Measurements from ENCODE around the gene ADAM10. TPM values are rescaled to one million over a fixed set of nuclear protein-coding genes. Genes with fewer than 3 reads are reported as not detected.

Gene ADAM10
- total RNA-seq, 4 donors from 2014 or later: 112 to 157 (median 116) TPM

DNA sequence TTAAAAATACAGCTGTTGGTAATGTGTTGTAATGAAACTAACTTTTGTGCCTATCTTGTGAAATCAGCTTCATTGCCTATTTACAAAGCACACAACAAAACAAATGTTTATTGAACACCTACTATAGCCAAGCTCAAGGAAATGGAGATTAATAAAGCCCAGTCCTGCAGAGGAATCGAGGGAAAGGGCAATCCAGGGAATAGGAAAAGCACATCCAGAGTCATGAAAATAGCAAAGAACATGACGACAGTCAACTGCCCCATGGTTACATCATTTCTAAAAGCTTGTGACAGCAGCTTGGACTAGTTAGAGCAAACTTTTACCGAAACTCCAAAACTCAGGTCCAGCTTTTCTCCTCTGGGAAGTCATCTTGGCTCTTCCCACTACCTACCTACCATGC, 160.5 kb downstream of the ADAM10 start:
- intact Hi-C loops (cut with DNase I): no loop called here
- H3K9me3 ChIP-seq: no peaks in the 10 kb centered on the region
- H3K27ac ChIP-seq: no peak overlapping the region
- WGBS, 2 donors: 85 to 93% methylated on average over 3 of the region's 3 CpGs
- DNase-seq: no peak
- H3K4me3 ChIP-seq (replicated peaks in 1 of 3): no peak overlapping the region
- TF ChIP-seq CTCF (IDR thresholded peaks at IDR 0.05) (no peak), POLR2A (IDR thresholded peaks at IDR 0.05) (no peak)
- no peaks in the 10 kb centered on the region for H3K27me3 ChIP-seq
- no peaks in the 10 kb centered on the region for H3K36me3 ChIP-seq
- peaks cover 0 to 7% of the 10 kb centered on the region in 2 donors for H3K4me1 ChIP-seq

DNA sequence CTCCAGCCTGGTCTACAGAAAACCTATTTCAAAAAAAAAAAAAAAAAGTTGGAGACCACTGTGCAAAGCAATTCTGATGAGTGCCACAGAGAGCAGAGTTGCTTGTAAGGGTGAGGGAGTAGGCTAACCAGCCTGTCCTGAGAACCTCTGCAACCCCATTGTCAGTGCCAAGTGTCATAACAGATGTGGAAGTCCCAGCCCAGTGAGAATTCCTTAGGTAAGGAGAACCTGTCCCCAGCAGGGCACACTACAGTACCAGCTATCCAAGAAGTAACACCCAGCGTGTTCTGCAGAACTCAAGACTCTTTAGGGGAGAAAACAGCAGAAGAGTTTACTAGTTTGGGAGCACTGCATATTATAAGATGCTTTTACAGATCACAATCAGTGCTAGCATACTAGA, 161.4 kb downstream of the ADAM10 start:
- no peaks in the 10 kb centered on the region for H3K9me3 ChIP-seq
- H3K4me1 ChIP-seq: peaks cover 0 to 7% of the 10 kb centered on the region in 2 donors
- WGBS, 2 donors: 63 to 69% methylated on average over 1 of the region's 1 CpG
- DNase-seq: no peak
- no peak overlapping the region for H3K4me3 ChIP-seq (replicated peaks in 1 of 3)
- intact Hi-C loops (cut with DNase I): no loop called here
- H3K27me3 ChIP-seq: no peaks in the 10 kb centered on the region
- no peak overlapping the region for H3K27ac ChIP-seq
- H3K36me3 ChIP-seq: no peaks in the 10 kb centered on the region
- TF ChIP-seq CTCF (IDR thresholded peaks at IDR 0.05): no peak
- TF ChIP-seq POLR2A (IDR thresholded peaks at IDR 0.05): no peak

GRCh38 chr15:58587486-58587885, 162.0 kb downstream of the ADAM10 start:
- Histone ChIP-seq H3K36me3 (no peaks in the 10 kb centered on the region), H3K4me3 (replicated peaks in 1 of 3) (no peak overlapping the region), H3K9me3 (no peaks in the 10 kb centered on the region), H3K27ac (no peak overlapping the region), H3K4me1 (peaks cover 0 to 7% of the 10 kb centered on the region in 2 donors), H3K27me3 (no peaks in the 10 kb centered on the region)
- intact Hi-C loops (cut with DNase I): no loop called here
- no peak for TF ChIP-seq CTCF (IDR thresholded peaks at IDR 0.05)
- TF ChIP-seq POLR2A (IDR thresholded peaks at IDR 0.05): no peak
- 89% methylated on average over 4 of the region's 4 CpGs for WGBS, 2 donors
- no peak for DNase-seq

GRCh38 chr15:58585693-58586443, 163.6 kb downstream of the ADAM10 start:
- WGBS, 2 donors: 84 to 86% methylated on average over 5 of the region's 5 CpGs
- Histone ChIP-seq H3K27me3 (no peaks in the 10 kb centered on the region), H3K4me1 (peaks cover 0 to 7% of the 10 kb centered on the region in 2 donors), H3K4me3 (replicated peaks in 1 of 3) (no peak overlapping the region), H3K36me3 (no peaks in the 10 kb centered on the region), H3K9me3 (no peaks in the 10 kb centered on the region), H3K27ac (no peak overlapping the region)
- intact Hi-C loops (cut with DNase I): no loop called here
- DNase-seq: no peak
- TF ChIP-seq POLR2A (IDR thresholded peaks at IDR 0.05) (no peak), CTCF (IDR thresholded peaks at IDR 0.05) (no peak)

DNA sequence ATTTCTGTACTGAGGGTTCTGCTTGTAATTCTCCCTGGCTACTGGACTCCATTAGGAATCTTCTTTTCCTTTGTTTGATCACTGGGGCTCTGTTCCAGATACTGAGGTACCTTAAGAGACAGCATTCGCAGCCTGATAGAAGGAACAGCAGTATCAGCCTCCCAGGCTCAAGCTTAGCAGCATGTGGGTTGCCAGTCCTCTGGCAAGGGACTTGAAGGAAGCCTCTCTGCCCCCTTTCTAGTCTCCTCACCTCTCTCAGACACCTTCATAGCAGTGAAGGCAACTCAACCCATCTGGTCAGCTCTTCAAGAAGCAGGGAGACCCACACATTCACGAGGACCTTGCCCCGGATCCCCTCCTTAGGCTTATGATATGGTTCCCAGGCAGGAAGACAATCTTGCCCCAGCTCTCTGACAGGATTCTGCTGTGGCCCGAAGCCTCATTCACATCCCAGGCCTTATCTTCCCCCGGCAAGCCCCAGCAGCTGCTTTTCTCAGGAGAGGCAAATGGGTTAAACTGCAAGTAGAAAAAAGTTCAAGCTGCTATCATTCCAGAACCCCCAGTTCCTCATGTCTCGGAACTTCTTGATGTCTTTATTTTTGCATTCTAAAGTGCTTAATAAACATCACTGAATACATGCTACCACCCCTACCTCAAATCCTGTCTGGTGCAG, 164.6 kb downstream of the ADAM10 start:
- Histone ChIP-seq H3K4me1 (no peaks in the 10 kb centered on the region), H3K9me3 (no peaks in the 10 kb centered on the region), H3K27ac (no peak overlapping the region), H3K4me3 (replicated peaks in 1 of 3) (no peak overlapping the region), H3K27me3 (no peaks in the 10 kb centered on the region), H3K36me3 (no peaks in the 10 kb centered on the region)
- intact Hi-C loops (cut with DNase I): no loop called here
- TF ChIP-seq CTCF (IDR thresholded peaks at IDR 0.05): no peak
- no peak for TF ChIP-seq POLR2A (IDR thresholded peaks at IDR 0.05)
- WGBS, 2 donors: 80 to 86% methylated on average over 6 of the region's 6 CpGs
- DNase-seq: no peak
